HEK293T (cell line): Measurements from ENCODE around the gene COL26A1.

Source experiments
- BHLHE40 ChIP-seq: fragments of 450-650 bp; IDR thresholded peaks from 2 replicates; pipeline ENCODE4 v1.6.1; 2016; ENCODE audit warnings: mild to moderate bottlenecking, moderate library complexity, borderline replicate concordance
- CTBP1 ChIP-seq: fragments of 450-650 bp; IDR thresholded peaks from 2 replicates; pipeline ENCODE4 v1.6.1; 2016; ENCODE audit warnings: borderline replicate concordance
- HDGF ChIP-seq: fragments of 450-650 bp; IDR thresholded peaks from 2 replicates; pipeline ENCODE4 v1.6.1; 2017; ENCODE audit warnings: antibody characterized with exemption, borderline replicate concordance
- SUZ12 ChIP-seq: fragments of 450-650 bp; IDR thresholded peaks from 2 replicates; pipeline ENCODE4 v1.6.1; 2016; ENCODE audit warnings: mild to moderate bottlenecking
- TARDBP ChIP-seq: fragments of 450-650 bp; IDR thresholded peaks from 2 replicates; pipeline ENCODE4 v1.6.1; 2016

GRCh38 chr7:101386177-101386557 is 23.5 kb downstream of the COL26A1 start:
- no peak for TF ChIP-seq TARDBP
- TF ChIP-seq HDGF = no peak
- no peak for TF ChIP-seq BHLHE40
- no peak for TF ChIP-seq CTBP1
- TF ChIP-seq SUZ12 = no peak
